Upper lobe of left lung (tissue), 4 donors: Measurements from ENCODE around the gene DOCK4.

Experiments
- CTCF ChIP-seq, 6 experiments: fragments of 450-650 bp in 4 of 6; fragments of 200-600 bp in 2 of 6; sonication (generic) in 2 of 6; IDR thresholded peaks; one replicate each; pipeline ENCODE4 v1.5.1; 2016 to 2019; ENCODE audit warnings: antibody characterized with exemption in 6 of 6
- EP300 ChIP-seq, 4 donors: sonication (generic); formaldehyde crosslinking; IDR thresholded peaks; one replicate each; pipeline ENCODE4 v1.5.1; 2017; ENCODE audit warnings: antibody characterized with exemption in 4 of 4, control low read depth in 2 of 4
- POLR2A ChIP-seq, 4 donors: fragments of 450-650 bp; IDR thresholded peaks; one replicate each; pipeline ENCODE4 v1.5.1; 2016 to 2017; ENCODE audit warnings: antibody characterized with exemption in 4 of 4, mild to moderate bottlenecking in 2 of 4
- POLR2AphosphoS5 ChIP-seq, 2 donors: sonication (generic); formaldehyde crosslinking; IDR thresholded peaks; one replicate each; pipeline ENCODE4 v1.5.1; 2017; ENCODE audit warnings: antibody characterized with exemption in 2 of 2

GRCh38 chr7:111765751-111766643 lies 440.2 kb downstream of the DOCK4 start:
- no peak for TF ChIP-seq POLR2AphosphoS5 (IDR thresholded peaks at IDR 0.05)
- TF ChIP-seq EP300 (IDR thresholded peaks at IDR 0.05) = no peak
- TF ChIP-seq POLR2A (IDR thresholded peaks at IDR 0.05) = no peak
- TF ChIP-seq CTCF (IDR thresholded peaks at IDR 0.05) = no peak
